LNCaP clone FGC (cell line): ENCODE results near the gene ERI2.
"Not testable (repeated sequence)": the region's sequence is repeated elsewhere in the genome, so short reads cannot be mapped to it uniquely, and the experiment has no call there.

ENCODE experiments used
- DNase-seq: peaks from one replicate; pipeline ENCODE4 v3.0.0-alpha.2; 2011; ENCODE audit warnings: low read depth
- H3K4me3 ChIP-seq: 2 replicates; pipeline ENCODE4 v1.5.1; 2011; ENCODE audit warnings: mild to moderate bottlenecking, low read depth, low read length, control low read depth
- CTCF ChIP-seq: IDR thresholded peaks from 2 replicates; pipeline ENCODE4 v1.5.1; 2012; ENCODE audit warnings: mild to moderate bottlenecking; ENCODE audit not compliant: control insufficient read depth, insufficient read depth; ENCODE audit errors: extremely low read depth

ERI2 gene

GRCh38 chr16:20773679-20774078 lies 32.6 kb downstream of the ERI2 start:
- H3K4me3 ChIP-seq, result no peak overlapping the region
- TF ChIP-seq CTCF, result no peak
- DNase-seq, result no peak

- H3K4me3 ChIP-seq, result no peak overlapping the region
- no peak for TF ChIP-seq CTCF
- DNase-seq, result no peak
Observed at GRCh38 chr16:20768818-20769217, 37.5 kb downstream of the ERI2 start.

- no peak overlapping the region for H3K4me3 ChIP-seq
- TF ChIP-seq CTCF, result no peak
- no peak for DNase-seq
Observed at GRCh38 chr16:20768121-20768520, 38.2 kb downstream of the ERI2 start.

GRCh38 chr16:20767577-20767976 lies 38.7 kb downstream of the ERI2 start:
- no peak for DNase-seq
- TF ChIP-seq CTCF, result no peak

GRCh38 chr16:20766294-20766693 lies 40.0 kb downstream of the ERI2 start:
- DNase-seq, result no peak
- no peak overlapping the region for H3K4me3 ChIP-seq
- TF ChIP-seq CTCF, result no peak

More at GRCh38 chr16:20767577-20767976, 38.7 kb downstream of the ERI2 start:
- H3K4me3 ChIP-seq, result no peak overlapping the region

DNA sequence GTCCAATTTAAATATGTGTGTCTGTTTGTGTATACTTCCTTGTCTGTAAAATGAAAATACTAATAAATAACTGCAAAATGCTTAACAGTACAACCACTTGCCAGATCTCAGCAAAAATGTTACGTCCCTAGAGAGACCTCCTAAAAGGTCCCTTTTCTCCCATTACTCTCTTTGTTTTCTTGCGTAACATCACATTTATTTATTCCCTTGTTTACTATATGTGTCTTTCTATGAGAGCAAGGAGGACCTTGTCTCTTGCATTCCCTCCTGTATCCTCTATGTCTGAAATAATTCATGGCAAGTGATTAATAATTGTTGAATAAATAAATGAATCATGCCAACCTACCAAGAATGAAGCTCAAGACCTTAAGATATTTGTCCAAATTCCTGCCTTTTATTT lies 40.5 kb downstream of the ERI2 start:
- DNase-seq, result no peak
- no peak for TF ChIP-seq CTCF
- H3K4me3 ChIP-seq, result no peak overlapping the region

GRCh38 chr16:20764448-20764847 lies 41.8 kb downstream of the ERI2 start:
- peak overlapping the region; percentile 55; the same call in 1 of the 2 replicates for H3K4me3 ChIP-seq
- not testable (repeated sequence) for DNase-seq
